ENCODE measurements around the gene CLSTN2.

Gene CLSTN2

GRCh38 chr3:140296796-140297352, 361.9 kb downstream of the CLSTN2 start:
- no peak for DNase-seq

GRCh38 chr3:140298043-140298442, 363.1 kb downstream of the CLSTN2 start:
- DNase-seq: no peak

- no peak for DNase-seq
These were observed 363.6 kb downstream of the CLSTN2 start for GRCh38 chr3:140298569-140299070.

GRCh38 chr3:140303875-140304274, 368.9 kb downstream of the CLSTN2 start:
- DNase-seq: no peak

- DNase-seq: no peak
These were observed 373.6 kb downstream of the CLSTN2 start for GRCh38 chr3:140308535-140308934.

- no peak for DNase-seq
These were observed 376.4 kb downstream of the CLSTN2 start for GRCh38 chr3:140311428-140311827.

GRCh38 chr3:140315955-140316354, 381.0 kb downstream of the CLSTN2 start:
- DNase-seq: no peak

- DNase-seq: no peak
These were observed 381.5 kb downstream of the CLSTN2 start for GRCh38 chr3:140316466-140316865.

- no peak for DNase-seq
These were observed 381.9 kb downstream of the CLSTN2 start for GRCh38 chr3:140316868-140317400.

- DNase-seq: no peak
These were observed 384.8 kb downstream of the CLSTN2 start for GRCh38 chr3:140319739-140320138.

- DNase-seq: no peak
These were observed 388.6 kb downstream of the CLSTN2 start for GRCh38 chr3:140323561-140323960.

- no peak for DNase-seq
These were observed 397.1 kb downstream of the CLSTN2 start for GRCh38 chr3:140332131-140332530.

GRCh38 chr3:140334132-140334929, 399.3 kb downstream of the CLSTN2 start:
- no peak for DNase-seq

GRCh38 chr3:140336465-140336864, 401.5 kb downstream of the CLSTN2 start:
- DNase-seq: no peak

GRCh38 chr3:140338916-140339315, 403.9 kb downstream of the CLSTN2 start:
- no peak for DNase-seq

- no peak for DNase-seq
These were observed 406.2 kb downstream of the CLSTN2 start for GRCh38 chr3:140341203-140341602.

- DNase-seq: no peak
These were observed 406.9 kb downstream of the CLSTN2 start for GRCh38 chr3:140341817-140342403.

GRCh38 chr3:140342668-140343067, 407.7 kb downstream of the CLSTN2 start:
- DNase-seq: no peak

- DNase-seq: no peak
These were observed 408.5 kb downstream of the CLSTN2 start for GRCh38 chr3:140343211-140344081.

- DNase-seq: no peak
These were observed 409.1 kb downstream of the CLSTN2 start for GRCh38 chr3:140344082-140344454.

GRCh38 chr3:140344601-140345205, 409.7 kb downstream of the CLSTN2 start:
- no peak for DNase-seq

- DNase-seq: no peak
These were observed 412.2 kb downstream of the CLSTN2 start for GRCh38 chr3:140347151-140347550.

Measured in hippocampal formation (tissue), 2 donors.